ENCODE data around the gene SPINDOC.
"Not testable (repeated sequence)": the region's sequence is repeated elsewhere in the genome, so short reads cannot be mapped to it uniquely, and the experiment has no call there.

The SPINDOC gene

GRCh38 chr11:63813035-63813562, at the start of gene SPINDOC:
Gene SPINDOC, plus strand, starts transcription at chr11:63813456. Its CDS starts 231 bp downstream, at chr11:63813687.
- peak; percentile 43 to 71 for DNase-seq

GRCh38 chr11:63763496-63764339, 49.5 kb upstream of the SPINDOC start:
- no peak for DNase-seq

GRCh38 chr11:63764340-63764678, 48.9 kb upstream of the SPINDOC start:
- no peak for DNase-seq

GRCh38 chr11:63764679-63765647, 48.3 kb upstream of the SPINDOC start:
- no peak for DNase-seq

GRCh38 chr11:63765688-63766241, 47.5 kb upstream of the SPINDOC start:
- DNase-seq, result no peak

- DNase-seq, result no peak
Observed at GRCh38 chr11:63766531-63767235, 46.6 kb upstream of the SPINDOC start.

- DNase-seq, result no peak
Observed at GRCh38 chr11:63767267-63767564, 46.0 kb upstream of the SPINDOC start.

GRCh38 chr11:63767565-63768236, 45.6 kb upstream of the SPINDOC start:
- DNase-seq, result peak; percentile 12 to 57

GRCh38 chr11:63768237-63769041, 44.8 kb upstream of the SPINDOC start, which contains the start of gene ZFTA:
Gene ZFTA, minus strand, starts transcription at chr11:63768775. Its CDS starts 153 bp downstream, at chr11:63768622.
- DNase-seq, result peak; percentile 17 to 61

GRCh38 chr11:63769042-63769713, 44.1 kb upstream of the SPINDOC start:
- peak in 1 of 2 experiments; percentile 39 for DNase-seq

- peak in 1 of 2 experiments; percentile 30 for DNase-seq
Observed at GRCh38 chr11:63769714-63770455, 43.4 kb upstream of the SPINDOC start.

GRCh38 chr11:63770763-63771162, 42.5 kb upstream of the SPINDOC start:
- no peak for DNase-seq

- not testable (repeated sequence) for DNase-seq
Observed at GRCh38 chr11:63771741-63772318, 41.4 kb upstream of the SPINDOC start.

- DNase-seq, result no peak
Observed at GRCh38 chr11:63775191-63775590, 38.1 kb upstream of the SPINDOC start.

GRCh38 chr11:63779039-63779438, 34.2 kb upstream of the SPINDOC start:
- no peak for DNase-seq

GRCh38 chr11:63782749-63783148, 30.5 kb upstream of the SPINDOC start:
- DNase-seq, result no peak

- peak; percentile 34 to 39 for DNase-seq
Observed at GRCh38 chr11:63783925-63784592, 29.2 kb upstream of the SPINDOC start.

GRCh38 chr11:63785823-63786222, 27.4 kb upstream of the SPINDOC start:
- DNase-seq, result no peak
